Measurements from ENCODE around the gene PPP1R14C. TPM values are rescaled to one million over a fixed set of nuclear protein-coding genes. Genes with fewer than 3 reads are reported as not detected.

The PPP1R14C gene
- total and polyA plus RNA-seq, 2 of the 13 experiments (the other 11 are each of a cell fraction or from before 2014, with no cell fraction given), result not detected

DNA sequence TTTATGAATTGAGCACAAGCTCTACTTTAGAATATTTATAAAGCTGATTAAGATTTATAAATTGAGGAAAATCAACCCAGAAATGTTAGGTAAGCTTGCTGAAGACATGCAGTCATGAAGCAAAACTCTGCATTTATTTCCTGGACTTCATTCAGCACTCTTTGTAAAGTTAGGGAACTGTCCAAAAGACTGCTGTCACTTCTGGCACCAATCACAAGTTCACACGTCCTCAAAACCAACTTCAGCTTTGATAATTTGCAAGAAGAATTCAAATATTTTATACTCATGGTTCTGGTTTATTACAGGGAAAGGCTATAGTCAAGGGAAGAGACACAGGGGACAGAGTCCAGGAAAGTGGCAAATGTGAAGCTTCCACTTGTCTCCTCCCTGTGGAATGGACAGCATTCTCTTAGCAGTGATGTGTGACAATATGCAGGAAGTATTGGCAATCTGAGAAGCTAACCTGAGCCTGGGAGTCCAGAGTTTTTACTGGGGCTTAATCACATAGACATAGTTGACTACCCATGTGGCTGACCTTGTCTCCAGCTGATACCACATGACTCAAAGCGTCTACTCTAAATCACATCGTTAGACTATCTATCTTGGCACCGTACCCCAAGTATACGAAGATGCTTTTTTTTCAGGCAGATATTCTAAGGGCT, 85.4 kb downstream of the PPP1R14C start:
- in situ Hi-C loops (cut with HindIII; ENCODE audit: extremely low pct_ligation_motif_present, low pct_unique_long_range_greater_than_20kb) (no loop called here), intact Hi-C loops (cut with micrococcal nuclease; ENCODE audit: unreplicated experiment) (no loop called here)
- Histone ChIP-seq H3K79me2 (ENCODE audit: insufficient read depth, low read length) (no peaks in the 10 kb centered on the region), H4K20me1 (ENCODE audit: insufficient read depth, low read length) (no peaks in the 10 kb centered on the region), H3K36me3 (replicated peaks in 1 of 2; ENCODE audit: control insufficient read depth in 1 of 2, insufficient read depth in 2 of 2, low read length in 2 of 2) (no peaks in the 10 kb centered on the region), H3K9ac (ENCODE audit: insufficient read depth, low read depth, low read length) (no peak overlapping the region), H3K4me2 (ENCODE audit: low read depth, low read length) (no peak overlapping the region), H3K4me3 (replicated peaks in 1 of 3; ENCODE audit: insufficient read depth in 1 of 3, low read depth in 2 of 3, low read length in 3 of 3) (no peak overlapping the region), H3K9me3 (ENCODE audit: low read length) (no peaks in the 10 kb centered on the region), H3K4me1 (ENCODE audit: insufficient read depth, low read length) (no peaks in the 10 kb centered on the region), H2AFZ (ENCODE audit: low read length) (no peak overlapping the region), H3K27ac (ENCODE audit: extremely low read length, insufficient read depth, low read length) (no peak overlapping the region), H3K27me3 (ENCODE audit: control insufficient read depth in 1 of 2, insufficient read depth in 2 of 2, low read length in 2 of 2) (peaks cover 0 to 12% of the 10 kb centered on the region in 2 experiments; a peak in 2 of 5 replicates)
- no peak for ATAC-seq
- FAIRE-seq, result no peak
- 57% methylated on average over 5 of the region's 5 CpGs for WGBS (ENCODE audit: low lambda C conversion rate)
- TF ChIP-seq RAD21 (CRISPR knock-in tag; IDR thresholded peaks at IDR 0.05), result no peak
- TF ChIP-seq HDAC2 (CRISPR knock-in tag; IDR thresholded peaks at IDR 0.05), result no peak
- no peak for TF ChIP-seq BRCA1 (CRISPR knock-in tag; IDR thresholded peaks at IDR 0.05)
- TF ChIP-seq, protein P1, sequence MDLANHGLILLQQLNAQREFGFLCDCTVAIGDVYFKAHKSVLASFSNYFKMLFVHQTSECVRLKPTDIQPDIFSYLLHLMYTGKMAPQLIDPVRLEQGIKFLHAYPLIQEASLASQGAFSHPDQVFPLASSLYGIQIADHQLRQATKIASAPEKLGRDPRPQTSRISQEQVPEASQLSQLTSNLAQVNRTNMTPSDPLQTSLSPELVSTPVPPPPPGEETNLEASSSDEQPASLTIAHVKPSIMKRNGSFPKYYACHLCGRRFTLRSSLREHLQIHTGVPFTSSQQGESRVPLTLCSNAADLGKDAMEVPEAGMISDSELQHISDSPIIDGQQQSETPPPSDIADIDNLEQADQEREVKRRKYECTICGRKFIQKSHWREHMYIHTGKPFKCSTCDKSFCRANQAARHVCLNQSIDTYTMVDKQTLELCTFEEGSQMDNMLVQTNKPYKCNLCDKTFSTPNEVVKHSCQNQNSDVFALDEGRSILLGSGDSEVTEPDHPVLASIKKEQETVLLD (CRISPR knock-in tag; IDR thresholded peaks at IDR 0.05; ENCODE audit: low read depth), result no peak
- no peak for TF ChIP-seq TBL1XR1 (IDR thresholded peaks at IDR 0.05; ENCODE audit: borderline replicate concordance, low read length, partially characterized antibody)
- ChIA-PET POLR2A (no interaction called here), CTCF (ENCODE audit: low intra/inter-chr PET ratio, low total read pairs) (no interaction called here)
- DNase-seq (ENCODE audit: low spot score), result no peak
- no TSS peak for BruUV-seq (replicated peaks)

DNA sequence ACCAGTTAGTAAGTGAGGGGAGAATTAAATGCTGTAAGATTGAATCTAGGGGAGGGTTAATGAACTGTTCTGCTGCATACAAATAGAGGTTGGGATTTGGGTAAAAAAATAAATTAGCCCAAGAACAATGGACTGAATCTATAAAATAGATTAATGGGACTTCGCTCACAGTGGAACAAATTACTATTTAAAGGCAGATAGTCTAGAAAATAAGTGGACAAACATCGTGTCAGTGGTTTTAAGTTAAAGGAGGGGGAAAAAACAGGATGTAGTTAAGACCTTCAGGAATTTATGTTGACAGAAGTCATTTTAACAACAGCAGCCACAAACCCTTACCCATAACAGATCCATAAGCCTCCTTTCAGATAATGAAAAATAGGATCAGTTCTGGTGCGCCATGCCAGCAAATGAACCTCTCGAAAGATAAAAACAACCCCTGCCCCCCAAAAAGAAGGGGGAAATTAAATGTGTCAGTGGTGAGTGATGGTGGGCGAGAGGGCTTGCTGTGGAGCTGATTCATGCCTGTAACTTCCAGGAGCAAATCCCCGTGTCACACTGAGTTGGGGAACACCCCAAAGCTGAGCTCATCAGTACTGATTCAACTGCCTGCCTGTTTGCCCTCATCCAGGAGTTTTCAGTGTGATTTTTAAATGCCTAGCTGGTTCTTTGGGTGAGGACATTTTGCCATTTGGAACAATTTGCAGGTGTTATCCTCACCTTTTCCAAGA, 86.8 kb downstream of the PPP1R14C start:
- Histone ChIP-seq H2AFZ (ENCODE audit: low read length) (no peak overlapping the region), H3K9ac (ENCODE audit: insufficient read depth, low read depth, low read length) (no peak overlapping the region), H3K4me2 (ENCODE audit: low read depth, low read length) (no peak overlapping the region), H4K20me1 (ENCODE audit: insufficient read depth, low read length) (no peaks in the 10 kb centered on the region), H3K27me3 (ENCODE audit: control insufficient read depth in 1 of 2, insufficient read depth in 2 of 2, low read length in 2 of 2) (peaks cover 0 to 12% of the 10 kb centered on the region in 2 experiments; a peak in 2 of 5 replicates), H3K9me3 (ENCODE audit: low read length) (no peaks in the 10 kb centered on the region), H3K36me3 (replicated peaks in 1 of 2; ENCODE audit: control insufficient read depth in 1 of 2, insufficient read depth in 2 of 2, low read length in 2 of 2) (no peaks in the 10 kb centered on the region), H3K27ac (ENCODE audit: extremely low read length, insufficient read depth, low read length) (no peak overlapping the region), H3K4me1 (ENCODE audit: insufficient read depth, low read length) (no peaks in the 10 kb centered on the region), H3K79me2 (ENCODE audit: insufficient read depth, low read length) (no peaks in the 10 kb centered on the region), H3K4me3 (replicated peaks in 1 of 3; ENCODE audit: insufficient read depth in 1 of 3, low read depth in 2 of 3, low read length in 3 of 3) (no peak overlapping the region)
- 13% methylated on average over 6 of the region's 6 CpGs for WGBS (ENCODE audit: low lambda C conversion rate)
- no peak for FAIRE-seq
- POLR2A ChIA-PET, result no interaction called here
- in situ Hi-C loops (cut with HindIII; ENCODE audit: extremely low pct_ligation_motif_present, low pct_unique_long_range_greater_than_20kb) (no loop called here), intact Hi-C loops (cut with micrococcal nuclease; ENCODE audit: unreplicated experiment) (no loop called here)
- BruUV-seq (replicated peaks), result no TSS peak
- no peak for ATAC-seq
- no peak for DNase-seq (ENCODE audit: low spot score)
- CTCF ChIA-PET (ENCODE audit: low intra/inter-chr PET ratio, low total read pairs), result no interaction called here
- TF ChIP-seq, protein P2, sequence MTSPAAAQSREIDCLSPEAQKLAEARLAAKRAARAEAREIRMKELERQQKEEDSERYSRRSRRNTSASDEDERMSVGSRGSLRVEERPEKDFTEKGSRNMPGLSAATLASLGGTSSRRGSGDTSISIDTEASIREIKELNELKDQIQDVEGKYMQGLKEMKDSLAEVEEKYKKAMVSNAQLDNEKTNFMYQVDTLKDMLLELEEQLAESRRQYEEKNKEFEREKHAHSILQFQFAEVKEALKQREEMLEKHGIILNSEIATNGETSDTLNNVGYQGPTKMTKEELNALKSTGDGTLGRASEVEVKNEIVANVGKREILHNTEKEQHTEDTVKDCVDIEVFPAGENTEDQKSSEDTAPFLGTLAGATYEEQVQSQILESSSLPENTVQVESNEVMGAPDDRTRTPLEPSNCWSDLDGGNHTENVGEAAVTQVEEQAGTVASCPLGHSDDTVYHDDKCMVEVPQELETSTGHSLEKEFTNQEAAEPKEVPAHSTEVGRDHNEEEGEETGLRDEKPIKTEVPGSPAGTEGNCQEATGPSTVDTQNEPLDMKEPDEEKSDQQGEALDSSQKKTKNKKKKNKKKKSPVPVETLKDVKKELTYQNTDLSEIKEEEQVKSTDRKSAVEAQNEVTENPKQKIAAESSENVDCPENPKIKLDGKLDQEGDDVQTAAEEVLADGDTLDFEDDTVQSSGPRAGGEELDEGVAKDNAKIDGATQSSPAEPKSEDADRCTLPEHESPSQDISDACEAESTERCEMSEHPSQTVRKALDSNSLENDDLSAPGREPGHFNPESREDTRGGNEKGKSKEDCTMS (CRISPR knock-in tag; conservative IDR thresholded peaks at IDR 0.05), result no peak
- TF ChIP-seq ZFYVE20 (CRISPR knock-in tag; IDR thresholded peaks at IDR 0.05; ENCODE audit: borderline replicate concordance, low read depth) (no peak), HNRNPH1 (optimal IDR thresholded peaks at IDR 0.05; ENCODE audit: low read depth, low read length) (no peak), DNMT1 (CRISPR knock-in tag; IDR thresholded peaks at IDR 0.05) (no peak), MIXL1 (CRISPR knock-in tag; IDR thresholded peaks at IDR 0.05) (no peak), TEAD3 (CRISPR knock-in tag; optimal IDR thresholded peaks at IDR 0.05; ENCODE audit: borderline replicate concordance) (no peak), FOXA3 (CRISPR knock-in tag; IDR thresholded peaks at IDR 0.05) (no peak), ZNF530 (CRISPR knock-in tag; IDR thresholded peaks at IDR 0.05; ENCODE audit: low read depth) (no peak), BRD4 (CRISPR knock-in tag; IDR thresholded peaks at IDR 0.05) (no peak)

All from HepG2 (cell line).